Spleen (tissue), 11 donors: ENCODE results near the gene EPHA2. TPM values are rescaled to one million over a fixed set of nuclear protein-coding genes. Genes with fewer than 3 reads are reported as not detected.

Source experiments
- DNase-seq: peaks from one replicate; pipeline ENCODE4 v3.0.0-alpha.2; 2020
- H3K27ac ChIP-seq, 8 donors: fragments of 200-600 bp; sonication (generic) in 7 of 8; 1 replicate in 4 of 8; 2 replicates in 4 of 8; pipeline versions ENCODE4 v1.5.0 to v1.8.0; 2016 to 2021; ENCODE audit warnings: inconsistent platforms in 4 of 8, mild to moderate bottlenecking in 4 of 8, moderate library complexity in 1 of 8
- H3K27me3 ChIP-seq, 7 donors: fragments of 200-600 bp; sonication (generic) in 6 of 7; replicated peaks in 1 of 7; 1 replicate in 4 of 7; 2 replicates in 3 of 7; pipeline versions ENCODE4 v1.5.0 to v1.8.0; 2016 to 2021; ENCODE audit warnings: inconsistent platforms in 3 of 7, mild to moderate bottlenecking in 1 of 7
- H3K36me3 ChIP-seq, 6 donors: fragments of 200-600 bp; sonication (generic) in 5 of 6; 1 replicate in 4 of 6; 2 replicates in 2 of 6; pipeline versions ENCODE4 v1.5.0 to v1.8.0; 2016 to 2021; ENCODE audit warnings: inconsistent platforms in 2 of 6
- H3K4me1 ChIP-seq, 6 donors: fragments of 200-600 bp; sonication (generic) in 5 of 6; 1 replicate in 3 of 6; 2 replicates in 3 of 6; pipeline versions ENCODE4 v1.5.0 to v1.8.0; 2016 to 2021; ENCODE audit warnings: inconsistent platforms in 3 of 6
- H3K4me3 ChIP-seq, 8 donors: fragments of 200-600 bp; sonication (generic) in 7 of 8; 1 replicate in 4 of 8; 2 replicates in 4 of 8; pipeline versions ENCODE4 v1.5.0 to v1.8.0; 2016 to 2021; ENCODE audit warnings: inconsistent platforms in 4 of 8, mild to moderate bottlenecking in 4 of 8, moderate library complexity in 2 of 8
- H3K9me3 ChIP-seq, 8 donors: fragments of 200-600 bp; sonication (generic) in 7 of 8; 1 replicate in 4 of 8; 2 replicates in 4 of 8; pipeline versions ENCODE4 v1.5.0 to v1.8.0; 2016 to 2021; ENCODE audit warnings: inconsistent platforms in 4 of 8
- CTCF ChIP-seq, 11 experiments: fragments of 200-600 bp in 7 of 11; fragments of 450-650 bp in 4 of 11; sonication (generic) in 4 of 11; IDR thresholded peaks in 8 of 11; conservative IDR thresholded peaks in 3 of 11; 1 replicate in 7 of 11; 2 replicates in 4 of 11; pipeline versions ENCODE4 v1.4.0 to v1.8.0; 2016 to 2021; ENCODE audit warnings: antibody characterized with exemption in 11 of 11, inconsistent platforms in 4 of 11, mild to moderate bottlenecking in 1 of 11
- POLR2A ChIP-seq, 3 donors: fragments of 450-650 bp; IDR thresholded peaks; one replicate each; pipeline ENCODE4 v1.5.1; 2017; ENCODE audit warnings: antibody characterized with exemption in 3 of 3, mild to moderate bottlenecking in 1 of 3
- POLR2AphosphoS5 ChIP-seq, 3 donors: sonication (generic); formaldehyde crosslinking; IDR thresholded peaks; one replicate each; pipeline ENCODE4 v1.5.1; 2017; ENCODE audit warnings: antibody characterized with exemption in 3 of 3
- WGBS, 5 donors: extraction: QIAGEN DNeasy Blood & Tissue Kit in 3 of 5; methylation state at CpG; one replicate each; pipeline versions ENCODE4 v1.1.5 to v1.1.7; 2013 to 2018; 5-methylcytosine and 5-hydroxymethylcytosine counted together
- intact Hi-C: fragments of 100-400 bp; cut with DNase I; formaldehyde crosslinking; loops from one replicate; pipeline ENCODE4 v1.15.0; 2023; ENCODE audit warnings: low total_unique reads
- polyA plus RNA-seq, 3 donors: library from polyadenylated mRNA; stranded (reverse); fragments of 200-250 nt; gene quantifications; one replicate each; pipeline ENCODE4 v1.2.1, GENCODE V29; 2013
- total RNA-seq, 7 donors: library from RNA; depleted of rRNA in 3 of 7; stranded (reverse); fragments of >200 nt in 3 of 7; fragmentation: NEBNext Ultra II Directional in 4 of 7; extraction: Animal tissue kit (Norgen Biotek cat#: 25700) in 4 of 7; gene quantifications; one replicate each; pipeline versions ENCODE4 v1.1.0 to v1.2.1, GENCODE V29; 2016 to 2021
- donor health status: healthy with polysubstance abuse.
- donor health status: DM: no; HTN: no; CAD: no; lungs with moderate emphysema.
- donor health status: DM: no; HTN: no; CAD: no.
- donor health status: Bipolar disorder and iron deficiency.
- donor health status: healthy.
- donor health status: DM: no; HTN: no; CAD: no.
- donor health status: DM: yes; HTN: yes; CAD: no.

EPHA2 gene
- total and polyA plus RNA-seq, 10 donors: 2.0 to 35.7 (median 14.8) TPM

- intact Hi-C loops: no loop called here
- no peak for TF ChIP-seq CTCF (IDR thresholded peaks at IDR 0.05 in 8 of 11, conservative IDR thresholded peaks at IDR 0.05 in 3 of 11)
- no peak for TF ChIP-seq POLR2AphosphoS5 (IDR thresholded peaks at IDR 0.05)
- TF ChIP-seq POLR2A (IDR thresholded peaks at IDR 0.05): no peak
- no peak for DNase-seq
- H3K36me3 ChIP-seq: peaks cover 0 to 17% (median 2%) of the 10 kb centered on the region in 6 donors
- peaks cover 32 to 95% (median 81%) of the 10 kb centered on the region in 6 donors for H3K4me1 ChIP-seq
- no peaks in the 10 kb centered on the region for H3K9me3 ChIP-seq
- no peak overlapping the region for H3K4me3 ChIP-seq
- WGBS, 5 donors: 94 to 100% (median 97%) methylated on average over 6 to 7 of the region's 7 CpGs
- H3K27me3 ChIP-seq: peaks cover 0 to 17% (median 0%) of the 10 kb centered on the region in 7 donors
- H3K27ac ChIP-seq: peak overlapping the region in 5 of 8 donors; percentile 79 to 88 (median 87)
Observed at GRCh38 chr1:16143005-16143565, 12.8 kb downstream of the EPHA2 start.

GRCh38 chr1:16142383-16142995 lies 13.4 kb downstream of the EPHA2 start:
- Histone ChIP-seq H3K4me3 (no peak overlapping the region), H3K27me3 (peaks cover 0 to 17% (median 0%) of the 10 kb centered on the region in 7 donors), H3K27ac (peak overlapping the region in 7 of 8 donors; percentile 47 to 81 (median 78)), H3K9me3 (no peaks in the 10 kb centered on the region), H3K4me1 (peaks cover 26 to 95% (median 78%) of the 10 kb centered on the region in 6 donors), H3K36me3 (peaks cover 0 to 17% (median 1%) of the 10 kb centered on the region in 6 donors)
- WGBS, 5 donors: 91 to 93% (median 92%) methylated on average over 5 of the region's 5 CpGs
- no peak for DNase-seq
- no peak for TF ChIP-seq POLR2A (IDR thresholded peaks at IDR 0.05)
- no peak for TF ChIP-seq CTCF (IDR thresholded peaks at IDR 0.05 in 8 of 11, conservative IDR thresholded peaks at IDR 0.05 in 3 of 11)
- TF ChIP-seq POLR2AphosphoS5 (IDR thresholded peaks at IDR 0.05): no peak
- intact Hi-C loops: no loop called here

GRCh38 chr1:16141573-16142336 lies 14.1 kb downstream of the EPHA2 start:
- no peak overlapping the region for H3K4me3 ChIP-seq
- TF ChIP-seq POLR2AphosphoS5 (IDR thresholded peaks at IDR 0.05) (peak; percentile 71 to 78 (median 73)), POLR2A (IDR thresholded peaks at IDR 0.05) (no peak), CTCF (IDR thresholded peaks at IDR 0.05 in 8 of 11, conservative IDR thresholded peaks at IDR 0.05 in 3 of 11) (peak in 1 of 11 experiments; percentile 24)
- H3K4me1 ChIP-seq: peaks cover 19 to 88% (median 71%) of the 10 kb centered on the region in 6 donors
- intact Hi-C loops: no loop called here
- no peaks in the 10 kb centered on the region for H3K9me3 ChIP-seq
- H3K36me3 ChIP-seq: peaks cover 0 to 21% (median 4%) of the 10 kb centered on the region in 6 donors
- WGBS, 5 donors: 16 to 33% (median 25%) methylated on average over 6 to 16 of the region's 16 CpGs
- H3K27me3 ChIP-seq: peaks cover 0 to 17% (median 0%) of the 10 kb centered on the region in 7 donors
- DNase-seq: no peak
- peak overlapping the region; percentile 35 to 81 (median 77) for H3K27ac ChIP-seq
